ENCODE measurements around the gene RASGRP3.

The RASGRP3 gene

GRCh38 chr2:33589444-33589843 is 113.0 kb downstream of the RASGRP3 start:
- peak; percentile 43 for DNase-seq

- no peak for DNase-seq
Observed at GRCh38 chr2:33595385-33595784, 118.9 kb downstream of the RASGRP3 start.

DNA sequence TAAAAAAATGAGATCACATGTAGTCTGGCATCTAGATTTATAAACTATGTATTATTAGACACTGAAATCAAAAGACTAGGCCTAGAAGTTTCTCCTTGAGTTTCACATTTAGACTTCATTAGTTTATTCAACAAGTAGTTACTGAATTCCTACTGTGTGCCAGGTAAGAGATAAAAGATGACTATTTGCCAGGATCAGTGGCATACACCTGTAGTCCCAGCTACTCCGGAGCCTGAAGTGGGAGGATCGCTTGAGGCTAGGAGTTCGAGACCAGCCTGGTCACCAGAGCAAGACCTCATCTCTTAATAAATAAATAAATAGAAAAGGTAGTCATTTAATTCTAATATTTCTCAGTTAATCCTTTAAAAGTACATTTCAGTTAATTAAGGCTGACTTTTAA is 120.6 kb downstream of the RASGRP3 start:
- DNase-seq, result no peak

GRCh38 chr2:33598561-33599174 is 122.2 kb downstream of the RASGRP3 start:
- DNase-seq, result no peak

- DNase-seq, result peak; percentile 98
Observed at GRCh38 chr2:33599175-33599942, 122.9 kb downstream of the RASGRP3 start, which contains the start of gene FAM98A. FAM98A (minus strand) TSS chr2:33599299; CDS start chr2:33599221, 78 bp downstream.

GRCh38 chr2:33599943-33600192 is 123.4 kb downstream of the RASGRP3 start:
- DNase-seq, result no peak

DNA sequence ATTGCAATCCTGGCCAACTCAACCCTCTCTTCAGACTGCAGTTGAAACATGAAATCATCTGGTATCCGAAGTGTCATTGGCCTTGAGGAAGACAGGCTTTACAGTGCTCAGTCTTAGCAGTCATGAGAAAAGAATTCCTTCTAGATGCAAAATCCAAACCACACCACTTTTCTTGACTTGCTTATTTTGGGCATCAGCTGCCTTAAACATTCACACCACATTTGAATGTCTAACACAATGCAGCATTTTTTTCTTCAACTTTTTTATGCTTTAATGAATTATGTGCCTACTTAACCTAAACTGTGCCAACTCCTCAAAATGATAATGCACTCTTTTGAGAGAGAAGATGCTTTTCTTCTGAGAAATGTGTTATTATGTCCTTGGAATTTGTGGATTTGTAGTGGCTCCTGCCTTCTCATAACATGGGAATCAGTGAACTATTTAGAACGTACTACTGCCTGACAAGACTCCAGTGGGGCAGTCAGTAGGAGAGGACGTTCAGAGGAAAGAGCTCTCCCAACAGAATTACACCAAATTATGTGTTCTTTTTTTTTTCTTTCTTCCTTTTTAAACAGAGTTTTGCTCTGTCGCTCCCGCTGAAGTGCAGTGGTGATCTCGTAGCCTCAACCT is 125.9 kb downstream of the RASGRP3 start:
- no peak for DNase-seq

DNA sequence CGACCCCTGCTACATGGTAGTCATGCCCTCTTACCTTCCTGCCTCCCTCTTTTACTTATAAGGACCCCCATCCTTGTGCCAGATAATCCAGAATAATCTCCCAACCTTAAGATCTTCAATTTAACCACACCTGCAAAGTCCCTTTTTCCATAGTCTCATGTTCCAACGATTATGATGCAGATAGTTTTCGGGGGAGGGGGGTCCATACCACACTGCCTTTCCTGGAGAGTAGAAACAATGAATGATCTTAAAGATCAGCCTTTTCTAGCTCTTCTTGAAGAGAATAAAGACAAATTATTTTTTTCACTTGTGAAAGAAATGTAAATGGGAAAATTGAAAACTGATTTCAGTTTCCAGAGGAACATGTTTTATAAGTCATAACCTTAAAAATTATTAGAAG is 127.0 kb downstream of the RASGRP3 start:
- no peak for DNase-seq

DNA sequence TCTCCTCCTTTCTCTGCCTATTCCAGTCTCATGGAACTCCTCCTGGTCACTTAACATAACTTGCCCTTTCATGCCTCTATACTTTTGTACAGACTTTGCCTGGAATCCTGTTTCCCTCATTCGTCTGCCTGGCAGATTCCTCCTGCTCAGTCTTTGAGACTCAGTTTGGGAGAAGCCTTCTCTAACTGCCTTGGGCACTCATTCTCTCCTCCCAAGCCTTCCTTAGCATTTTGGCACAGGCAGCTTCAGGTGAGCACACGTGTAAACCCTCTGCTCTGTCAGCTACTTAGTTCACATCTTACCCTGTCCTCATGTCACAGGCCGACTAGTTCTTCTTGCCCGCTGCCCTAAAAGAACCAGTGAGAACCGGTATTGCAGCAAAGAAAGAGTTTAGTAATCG is 128.6 kb downstream of the RASGRP3 start:
- no peak for DNase-seq

GRCh38 chr2:33606100-33606499 is 129.7 kb downstream of the RASGRP3 start:
- DNase-seq, result no peak

DNA sequence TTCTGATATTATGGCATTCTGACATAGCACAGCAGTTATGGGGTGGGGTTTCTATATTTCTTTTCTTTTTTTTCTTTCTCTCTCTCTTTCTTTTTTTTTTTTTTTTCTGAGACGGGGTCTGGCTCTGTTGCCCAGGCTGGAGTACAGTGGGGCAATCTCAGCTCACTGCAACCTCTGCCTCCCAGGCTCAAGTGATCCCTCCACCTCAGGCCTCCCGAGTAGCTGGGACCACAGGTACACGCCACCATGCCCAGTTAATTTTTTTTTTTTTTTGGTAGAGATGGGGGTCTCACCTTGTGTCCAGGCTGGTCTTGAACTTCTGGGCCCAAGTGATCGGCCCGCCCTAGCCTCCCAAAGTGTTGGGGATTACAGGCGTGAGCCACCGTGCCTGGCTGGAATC is 130.2 kb downstream of the RASGRP3 start:
- no peak for DNase-seq

- no peak for DNase-seq
Observed at GRCh38 chr2:33607251-33607721, 130.8 kb downstream of the RASGRP3 start.

- no peak for DNase-seq
Observed at GRCh38 chr2:33607905-33608304, 131.5 kb downstream of the RASGRP3 start.

DNA sequence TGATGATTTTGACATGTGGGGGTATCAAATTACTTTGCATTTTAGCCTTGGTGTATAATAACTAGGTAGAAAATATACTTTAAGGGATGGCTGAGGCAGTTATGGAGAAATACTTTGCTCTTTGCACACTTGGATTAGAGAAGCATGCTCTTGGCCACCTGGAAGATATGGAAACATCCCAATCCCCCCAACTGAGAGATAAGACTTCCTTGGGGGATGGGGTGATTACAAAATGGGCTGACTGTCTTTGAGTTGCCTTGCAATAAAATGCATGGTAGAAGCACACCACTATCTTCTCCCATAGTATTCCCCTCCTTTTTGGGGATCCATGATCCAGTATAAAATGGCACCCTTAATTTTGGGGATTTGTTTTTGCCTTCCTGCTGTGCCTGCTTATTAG is 137.7 kb downstream of the RASGRP3 start:
- no peak for DNase-seq

Measured in NCI-H2171 (cell line).